Thyroid gland (tissue), 4 donors: Measurements from ENCODE around the gene ALDH4A1.

Experiments used
- POLR2A ChIP-seq, 2 donors: fragments of 450-650 bp; IDR thresholded peaks; one replicate each; pipeline ENCODE4 v1.6.1; 2017; ENCODE audit warnings: antibody characterized with exemption in 2 of 2, mild to moderate bottlenecking in 2 of 2, moderate library complexity in 1 of 2
- TF ChIP-seq, protein P1 (sequence below), 6 experiments: fragments of 200-600 bp in 3 of 6; fragments of 450-650 bp in 3 of 6; sonication (generic) in 3 of 6; IDR thresholded peaks; one replicate each; pipeline ENCODE4 v1.5.1; 2016 to 2019; ENCODE audit warnings: antibody characterized with exemption in 6 of 6, mild to moderate bottlenecking in 2 of 6, inconsistent platforms in 1 of 6, moderate library complexity in 1 of 6

DNA sequence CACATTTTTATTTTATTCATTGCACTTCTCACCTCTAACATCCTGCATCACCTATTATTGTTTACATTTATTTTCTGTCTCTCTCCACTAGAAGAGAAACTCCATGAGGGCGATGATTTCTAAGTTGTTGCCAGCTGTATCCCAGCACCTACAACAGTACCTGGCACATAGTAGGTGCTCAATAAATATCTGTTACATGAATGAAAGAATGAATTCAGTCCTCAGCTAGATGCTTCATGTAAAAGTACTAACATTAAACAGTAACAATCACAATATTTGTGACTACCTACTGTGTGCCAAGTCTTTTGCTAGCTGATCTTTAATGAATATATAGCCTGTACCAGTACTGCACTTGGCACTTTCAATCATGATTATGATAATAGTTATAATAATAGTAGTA lies 45.9 kb downstream of the ALDH4A1 start:
- no peak for TF ChIP-seq POLR2A (IDR thresholded peaks at IDR 0.05)
- TF ChIP-seq, protein P1, sequence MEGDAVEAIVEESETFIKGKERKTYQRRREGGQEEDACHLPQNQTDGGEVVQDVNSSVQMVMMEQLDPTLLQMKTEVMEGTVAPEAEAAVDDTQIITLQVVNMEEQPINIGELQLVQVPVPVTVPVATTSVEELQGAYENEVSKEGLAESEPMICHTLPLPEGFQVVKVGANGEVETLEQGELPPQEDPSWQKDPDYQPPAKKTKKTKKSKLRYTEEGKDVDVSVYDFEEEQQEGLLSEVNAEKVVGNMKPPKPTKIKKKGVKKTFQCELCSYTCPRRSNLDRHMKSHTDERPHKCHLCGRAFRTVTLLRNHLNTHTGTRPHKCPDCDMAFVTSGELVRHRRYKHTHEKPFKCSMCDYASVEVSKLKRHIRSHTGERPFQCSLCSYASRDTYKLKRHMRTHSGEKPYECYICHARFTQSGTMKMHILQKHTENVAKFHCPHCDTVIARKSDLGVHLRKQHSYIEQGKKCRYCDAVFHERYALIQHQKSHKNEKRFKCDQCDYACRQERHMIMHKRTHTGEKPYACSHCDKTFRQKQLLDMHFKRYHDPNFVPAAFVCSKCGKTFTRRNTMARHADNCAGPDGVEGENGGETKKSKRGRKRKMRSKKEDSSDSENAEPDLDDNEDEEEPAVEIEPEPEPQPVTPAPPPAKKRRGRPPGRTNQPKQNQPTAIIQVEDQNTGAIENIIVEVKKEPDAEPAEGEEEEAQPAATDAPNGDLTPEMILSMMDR (IDR thresholded peaks at IDR 0.05): no peak
